Stimulated activated naive B cell treated with anti-CD40 and anti-IgM and Interleukin-4, amounts not matched to agents 10 μg/mL and 1 μg/mL and 100 μg/mL, for 72 hours (primary cell): ENCODE measurements around the gene HOXC4.

Experiments used
- ATAC-seq, 2 donors: fragments of 150-1000 bp; cut with Tn5 transposase; replicated peaks; 2 replicates each; pipeline ENCODE4 v1.10.0; 2021; ENCODE audit warnings: moderate library complexity in 1 of 2
- DNase-seq: peaks from one replicate; pipeline ENCODE4 v3.0.0; 2021
- H3K27ac Mint-ChIP-seq: one replicate; pipeline ENCODE4 v1.8.0; 2022; ENCODE audit warnings: mild to moderate bottlenecking, mixed read lengths
- H3K27me3 Mint-ChIP-seq, 2 donors: one replicate each; pipeline ENCODE4 v1.8.0; 2022; ENCODE audit warnings: mixed read lengths in 2 of 2
- H3K36me3 Mint-ChIP-seq, 2 donors: one replicate each; pipeline ENCODE4 v1.8.0; 2022; ENCODE audit warnings: mixed read lengths in 2 of 2, mild to moderate bottlenecking in 1 of 2
- H3K4me1 Mint-ChIP-seq, 2 donors: one replicate each; pipeline ENCODE4 v1.8.0; 2022; ENCODE audit warnings: mixed read lengths in 2 of 2, mild to moderate bottlenecking in 1 of 2
- H3K4me3 Mint-ChIP-seq, 2 donors: one replicate each; pipeline ENCODE4 v1.8.0; 2022; ENCODE audit warnings: mild to moderate bottlenecking in 2 of 2, mixed read lengths in 2 of 2, moderate library complexity in 1 of 2
- H3K9me3 Mint-ChIP-seq, 2 donors: one replicate each; pipeline ENCODE4 v1.8.0; 2022; ENCODE audit warnings: mixed read lengths in 2 of 2, mild to moderate bottlenecking in 1 of 2

Gene HOXC4

DNA sequence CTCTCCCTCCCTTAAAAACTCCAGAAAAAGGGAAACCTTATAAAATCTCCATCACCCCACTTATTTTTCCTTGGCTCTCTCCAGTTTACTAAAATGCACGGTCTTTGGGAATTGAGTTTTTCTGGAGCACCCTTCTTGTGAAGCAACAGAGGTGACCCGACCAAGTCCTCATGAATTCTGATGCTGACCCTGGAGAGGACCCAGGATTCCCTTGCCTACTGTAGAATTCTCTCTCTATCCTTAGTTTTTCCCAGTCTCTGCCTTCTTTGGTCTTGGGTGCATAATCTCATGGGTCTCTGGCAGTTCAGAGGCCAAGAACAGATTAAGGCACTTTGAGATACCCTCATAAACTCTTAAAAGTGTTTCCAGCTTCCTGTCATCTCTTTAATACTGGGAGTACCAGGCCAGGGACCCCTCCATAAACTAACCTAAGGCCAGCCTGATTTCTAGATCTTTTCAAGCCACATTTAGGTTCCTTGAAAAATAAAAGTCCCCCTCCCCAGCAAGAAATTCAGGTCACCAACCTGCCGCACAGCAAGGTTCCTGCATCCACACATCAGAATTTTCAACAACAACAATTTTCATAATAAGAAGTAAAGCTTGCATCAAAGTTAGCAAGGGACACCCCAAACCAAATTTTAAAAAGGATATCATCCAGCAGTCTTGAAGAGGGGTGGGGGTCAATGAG is 5.1 kb upstream of the HOXC4 start:
- H3K9me3 Mint-ChIP-seq: no peaks in the 10 kb centered on the region
- H3K27me3 Mint-ChIP-seq: peaks cover 92 to 100% of the 10 kb centered on the region in 2 donors
- ATAC-seq (no peak), DNase-seq (no peak)
- H3K4me1 Mint-ChIP-seq: peaks cover 28 to 53% of the 10 kb centered on the region in 2 donors
- no peaks in the 10 kb centered on the region for H3K36me3 Mint-ChIP-seq
- no peak overlapping the region for H3K4me3 Mint-ChIP-seq
- no peak overlapping the region for H3K27ac Mint-ChIP-seq

DNA sequence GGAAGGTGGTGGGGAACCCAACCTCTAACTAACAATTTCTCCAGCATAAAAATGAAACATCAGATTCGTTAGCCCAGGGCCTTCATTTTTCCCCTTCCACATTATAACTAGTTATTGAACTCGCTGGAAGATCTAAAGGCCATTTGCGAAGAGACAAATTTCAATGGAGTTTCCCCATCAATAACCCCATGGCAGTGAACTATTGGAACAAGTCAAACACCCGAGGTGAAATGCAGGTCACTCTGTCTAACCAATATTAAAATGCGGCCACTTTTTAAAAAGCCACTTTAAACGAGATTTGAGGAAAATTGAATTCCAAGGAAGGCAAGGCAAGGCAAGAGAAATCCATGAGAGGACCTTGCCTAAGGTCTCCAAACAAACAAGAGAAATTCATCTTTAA is 4.5 kb upstream of the HOXC4 start:
- no peak overlapping the region for H3K27ac Mint-ChIP-seq
- H3K27me3 Mint-ChIP-seq: peaks cover 86 to 100% of the 10 kb centered on the region in 2 donors
- ATAC-seq (no peak), DNase-seq (no peak)
- H3K9me3 Mint-ChIP-seq: no peaks in the 10 kb centered on the region
- no peak overlapping the region for H3K4me3 Mint-ChIP-seq
- no peaks in the 10 kb centered on the region for H3K36me3 Mint-ChIP-seq
- H3K4me1 Mint-ChIP-seq: peaks cover 28 to 58% of the 10 kb centered on the region in 2 donors

DNA sequence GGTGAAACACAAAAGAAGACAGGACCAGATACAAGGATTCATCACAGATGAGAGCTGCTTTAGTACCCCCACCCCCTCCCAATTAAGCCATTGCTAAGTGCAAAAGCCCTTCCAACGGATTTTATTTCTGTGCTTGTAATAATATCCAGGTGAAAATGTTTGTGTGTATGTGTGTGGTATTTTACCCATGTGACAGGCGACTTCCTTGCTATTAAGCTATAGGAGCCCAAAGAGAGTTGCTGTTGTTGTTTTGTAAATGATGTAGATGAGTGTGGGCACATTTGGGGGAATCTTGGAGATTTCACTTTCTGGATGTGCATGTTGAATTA is 3.2 kb upstream of the HOXC4 start:
- no peak for ATAC-seq
- DNase-seq: no peak
- peak overlapping the region; percentile 2 to 52 for H3K4me3 Mint-ChIP-seq
- peaks cover 83 to 96% of the 10 kb centered on the region in 2 donors for H3K27me3 Mint-ChIP-seq
- H3K9me3 Mint-ChIP-seq: no peaks in the 10 kb centered on the region
- no peak overlapping the region for H3K27ac Mint-ChIP-seq
- peaks cover 28 to 67% of the 10 kb centered on the region in 2 donors for H3K4me1 Mint-ChIP-seq
- no peaks in the 10 kb centered on the region for H3K36me3 Mint-ChIP-seq

DNA sequence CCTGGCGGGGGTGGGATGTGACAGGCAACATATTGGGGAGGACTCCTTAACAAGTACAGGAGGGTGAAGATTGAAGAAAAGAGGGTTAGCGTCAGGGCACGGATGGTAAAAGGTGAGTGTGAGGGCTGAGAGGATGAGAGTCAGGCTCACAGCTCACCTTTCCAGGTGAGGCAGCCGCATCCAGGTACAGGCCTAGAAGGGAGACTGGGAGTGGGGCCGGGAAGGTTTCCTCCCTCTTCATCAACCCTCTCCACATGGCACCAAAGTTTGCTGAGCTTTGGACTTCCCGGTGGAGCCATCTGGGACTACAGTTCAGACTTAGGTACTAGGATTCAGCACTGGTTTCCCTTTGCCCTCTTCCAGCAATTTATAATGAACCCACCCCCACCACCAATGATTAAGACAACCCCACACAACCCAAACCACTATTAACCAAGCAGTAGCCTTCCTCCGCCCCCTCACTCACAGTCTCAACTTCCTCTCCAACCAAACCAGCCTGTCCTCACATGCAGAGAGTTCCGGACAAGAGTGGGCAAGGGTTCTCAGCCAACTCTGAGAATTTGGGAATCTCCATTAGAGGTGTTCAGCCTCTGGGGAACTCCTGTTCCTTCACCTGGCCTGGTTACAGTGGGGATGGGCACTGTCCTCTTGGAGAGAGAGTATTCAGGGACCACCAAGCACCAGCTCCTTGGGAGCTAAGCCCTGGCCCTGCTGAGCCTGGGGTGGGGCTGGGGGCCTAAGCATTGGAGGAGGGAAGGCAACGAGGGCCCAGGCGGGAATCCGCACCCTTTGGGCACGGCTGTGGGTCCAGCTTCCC is 2.4 kb upstream of the HOXC4 start:
- Mint-ChIP-seq H3K9me3 (no peaks in the 10 kb centered on the region), H3K4me1 (peaks cover 28 to 67% of the 10 kb centered on the region in 2 donors), H3K4me3 (peak overlapping the region in 1 of 2 donors; percentile 12), H3K27ac (no peak overlapping the region), H3K36me3 (no peaks in the 10 kb centered on the region), H3K27me3 (peaks cover 83 to 93% of the 10 kb centered on the region in 2 donors)
- ATAC-seq (no peak), DNase-seq (no peak)

DNA sequence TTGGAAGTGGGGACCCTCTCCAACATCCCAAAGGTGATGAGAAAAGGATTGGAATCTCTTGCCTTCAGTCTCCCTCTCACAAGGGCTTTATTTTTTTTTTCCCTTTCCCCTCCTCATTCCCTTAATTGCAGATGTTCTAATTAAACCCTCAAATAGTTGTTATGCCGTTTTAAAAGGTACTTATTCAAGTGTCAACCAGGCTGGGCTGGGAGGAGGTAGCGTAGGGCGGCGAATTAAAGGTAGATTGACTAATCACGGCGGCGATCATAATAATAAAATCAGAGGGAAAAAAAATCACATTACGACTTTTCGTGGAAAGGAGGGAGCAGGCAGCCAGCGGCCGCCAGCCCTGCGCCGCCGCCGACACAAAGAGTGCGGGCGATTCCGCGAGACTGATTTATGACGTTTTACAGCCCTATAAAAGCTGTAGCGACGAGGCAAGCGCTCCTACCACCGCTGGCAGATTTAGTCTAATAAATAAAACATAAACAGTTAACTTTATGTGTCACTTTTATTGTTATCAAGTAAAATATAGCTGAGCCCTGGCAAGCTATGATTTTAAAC is 1.7 kb upstream of the HOXC4 start:
- H3K27me3 Mint-ChIP-seq: peaks cover 79 to 92% of the 10 kb centered on the region in 2 donors

DNA sequence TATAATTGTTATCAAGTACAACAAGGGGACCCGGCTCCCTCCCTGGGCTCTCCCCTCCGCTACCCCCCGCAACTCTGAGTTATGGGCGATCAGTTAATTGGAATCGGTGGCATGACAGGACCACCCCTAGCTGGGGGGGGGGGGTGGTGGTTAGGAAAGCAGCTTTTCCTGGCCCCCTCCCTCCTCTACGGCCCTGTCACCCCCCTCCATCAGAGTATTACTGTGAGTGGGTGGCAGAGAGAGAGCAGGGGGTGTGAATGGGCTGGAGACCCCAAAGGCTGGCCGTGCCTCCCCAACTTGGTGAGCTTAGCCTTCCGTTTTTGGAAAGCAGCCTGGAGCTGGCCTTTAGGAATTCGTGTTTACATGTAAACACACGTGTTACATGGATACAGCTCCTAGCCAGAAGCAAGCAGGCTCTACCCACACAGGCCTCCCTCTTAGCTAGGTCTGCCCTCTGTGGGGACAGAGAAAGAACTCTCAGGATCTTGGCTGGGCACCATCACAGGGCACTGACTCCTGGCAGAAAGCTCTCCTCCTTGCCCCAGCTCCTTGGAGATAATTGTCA is 1.1 kb upstream of the HOXC4 start:
- DNase-seq (no peak), ATAC-seq (peak in 1 of 2 donors; percentile 16)
- Mint-ChIP-seq H3K36me3 (no peaks in the 10 kb centered on the region), H3K9me3 (no peaks in the 10 kb centered on the region), H3K27ac (peak overlapping the region; percentile 89), H3K4me1 (peaks cover 26 to 56% of the 10 kb centered on the region in 2 donors), H3K4me3 (peak overlapping the region; percentile 85 to 86), H3K27me3 (peaks cover 78 to 92% of the 10 kb centered on the region in 2 donors)

More for the DNA sequence above, 1.7 kb upstream of the HOXC4 start:
- Mint-ChIP-seq H3K27ac (peak overlapping the region; percentile 7), H3K9me3 (no peaks in the 10 kb centered on the region), H3K4me1 (peaks cover 27 to 61% of the 10 kb centered on the region in 2 donors), H3K4me3 (peak overlapping the region; percentile 2 to 26), H3K36me3 (no peaks in the 10 kb centered on the region)
- DNase-seq (no peak), ATAC-seq (no peak)

DNA sequence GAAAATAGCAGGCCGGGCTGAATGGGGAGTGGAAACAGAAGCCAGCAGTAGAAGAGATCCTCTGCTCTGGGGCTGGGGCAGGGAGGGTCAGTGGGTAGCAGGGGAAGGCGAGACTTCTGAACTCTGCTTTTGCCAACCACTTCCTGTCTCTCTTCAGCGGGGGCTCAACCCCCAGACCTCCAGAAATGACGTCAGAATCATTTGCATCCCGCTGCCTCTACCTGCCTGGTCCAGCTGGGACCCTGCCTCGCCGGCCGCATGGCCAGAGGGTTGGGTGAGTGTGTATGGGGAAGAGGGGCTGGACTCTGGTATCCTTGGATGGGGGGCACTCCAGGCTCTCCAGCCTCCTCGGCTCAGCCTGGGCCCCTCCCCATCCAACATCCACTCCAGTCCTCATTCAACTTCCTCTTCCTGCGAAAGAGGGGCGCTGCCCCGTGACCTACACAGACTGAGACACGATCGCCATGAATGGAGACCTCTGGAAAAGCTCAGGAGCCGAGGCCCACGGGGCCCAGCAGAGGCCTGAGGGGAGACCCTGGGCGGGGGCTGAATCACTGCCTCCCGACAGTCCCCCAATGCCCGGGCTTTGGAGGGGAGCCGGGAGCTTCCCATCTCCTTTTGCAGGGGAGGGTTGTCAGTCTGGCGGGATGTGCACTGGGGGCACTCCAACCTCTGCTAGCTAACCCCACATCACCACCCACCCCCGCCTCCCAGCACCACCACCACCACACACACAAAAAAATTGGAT is 458 bp upstream of the HOXC4 start:
- DNase-seq: peak; percentile 27
- peaks cover 23 to 52% of the 10 kb centered on the region in 2 donors for H3K4me1 Mint-ChIP-seq
- H3K27me3 Mint-ChIP-seq: peaks cover 76 to 92% of the 10 kb centered on the region in 2 donors

DNA sequence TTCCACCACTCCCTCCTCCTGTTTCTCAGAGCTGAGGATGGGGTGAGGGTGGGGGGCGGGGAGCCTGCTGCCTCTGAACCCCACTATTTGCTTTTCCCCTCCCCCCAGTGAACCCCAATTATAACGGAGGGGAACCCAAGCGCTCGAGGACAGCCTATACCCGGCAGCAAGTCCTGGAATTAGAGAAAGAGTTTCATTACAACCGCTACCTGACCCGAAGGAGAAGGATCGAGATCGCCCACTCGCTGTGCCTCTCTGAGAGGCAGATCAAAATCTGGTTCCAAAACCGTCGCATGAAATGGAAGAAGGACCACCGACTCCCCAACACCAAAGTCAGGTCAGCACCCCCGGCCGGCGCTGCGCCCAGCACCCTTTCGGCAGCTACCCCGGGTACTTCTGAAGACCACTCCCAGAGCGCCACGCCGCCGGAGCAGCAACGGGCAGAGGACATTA is 1.1 kb downstream of the HOXC4 start:
- peaks cover 0 to 1% of the 10 kb centered on the region in 2 donors for H3K36me3 Mint-ChIP-seq
- H3K4me3 Mint-ChIP-seq: peak overlapping the region; percentile 85 to 86
- peak overlapping the region; percentile 77 for H3K27ac Mint-ChIP-seq
- peaks cover 75 to 92% of the 10 kb centered on the region in 2 donors for H3K27me3 Mint-ChIP-seq
- peaks cover 24 to 55% of the 10 kb centered on the region in 2 donors for H3K4me1 Mint-ChIP-seq
- H3K9me3 Mint-ChIP-seq: no peaks in the 10 kb centered on the region
- ATAC-seq: no peak
- no peak for DNase-seq

More for the DNA sequence above, 458 bp upstream of the HOXC4 start:
- Mint-ChIP-seq H3K36me3 (no peaks in the 10 kb centered on the region), H3K4me3 (peak overlapping the region; percentile 85 to 86), H3K27ac (peak overlapping the region; percentile 89), H3K9me3 (no peaks in the 10 kb centered on the region)
- peak; percentile 77 for ATAC-seq

DNA sequence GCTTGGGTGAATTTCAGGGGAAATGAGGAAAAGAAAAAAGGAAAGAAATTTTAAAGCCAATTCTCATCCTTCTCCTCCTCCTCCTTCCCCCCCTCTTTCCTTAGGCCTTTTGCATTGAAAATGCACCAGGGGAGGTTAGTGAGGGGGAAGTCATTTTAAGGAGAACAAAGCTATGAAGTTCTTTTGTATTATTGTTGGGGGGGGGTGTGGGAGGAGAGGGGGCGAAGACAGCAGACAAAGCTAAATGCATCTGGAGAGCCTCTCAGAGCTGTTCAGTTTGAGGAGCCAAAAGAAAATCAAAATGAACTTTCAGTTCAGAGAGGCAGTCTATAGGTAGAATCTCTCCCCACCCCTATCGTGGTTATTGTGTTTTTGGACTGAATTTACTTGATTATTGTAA is 1.9 kb downstream of the HOXC4 start:
- DNase-seq: no peak
- no peak overlapping the region for H3K27ac Mint-ChIP-seq

DNA sequence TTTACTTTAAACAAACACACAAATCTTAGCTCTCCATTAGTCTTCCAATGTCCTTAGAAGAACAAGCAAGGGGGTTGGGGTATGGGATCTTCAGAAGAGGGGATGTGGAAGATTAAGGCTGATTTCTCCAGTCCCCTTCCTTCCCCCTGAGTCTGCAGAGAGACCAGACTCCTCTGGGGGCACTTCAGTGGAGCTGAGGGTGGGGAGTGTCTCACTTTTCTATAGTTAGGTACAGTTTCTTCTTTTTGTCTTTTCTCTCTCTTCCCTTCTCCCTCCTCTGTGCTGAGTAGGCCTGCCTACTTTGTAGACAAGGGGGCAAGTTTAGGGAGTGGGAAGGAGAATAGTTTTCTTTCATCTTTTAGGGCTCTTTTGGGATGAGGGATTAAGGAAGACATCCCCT is 2.5 kb downstream of the HOXC4 start:
- DNase-seq: no peak
- H3K27ac Mint-ChIP-seq: no peak overlapping the region
- no peaks in the 10 kb centered on the region for H3K9me3 Mint-ChIP-seq
- H3K36me3 Mint-ChIP-seq: peaks cover 0 to 2% of the 10 kb centered on the region in 2 donors
- no peak overlapping the region for H3K4me3 Mint-ChIP-seq
- peaks cover 18 to 45% of the 10 kb centered on the region in 2 donors for H3K4me1 Mint-ChIP-seq
- H3K27me3 Mint-ChIP-seq: peaks cover 75 to 91% of the 10 kb centered on the region in 2 donors
- ATAC-seq: no peak

More for the DNA sequence above, 1.9 kb downstream of the HOXC4 start:
- H3K4me3 Mint-ChIP-seq: no peak overlapping the region
- no peaks in the 10 kb centered on the region for H3K9me3 Mint-ChIP-seq
- H3K4me1 Mint-ChIP-seq: peaks cover 22 to 50% of the 10 kb centered on the region in 2 donors
- H3K36me3 Mint-ChIP-seq: peaks cover 0 to 2% of the 10 kb centered on the region in 2 donors
- H3K27me3 Mint-ChIP-seq: peaks cover 75 to 92% of the 10 kb centered on the region in 2 donors
- ATAC-seq: no peak

DNA sequence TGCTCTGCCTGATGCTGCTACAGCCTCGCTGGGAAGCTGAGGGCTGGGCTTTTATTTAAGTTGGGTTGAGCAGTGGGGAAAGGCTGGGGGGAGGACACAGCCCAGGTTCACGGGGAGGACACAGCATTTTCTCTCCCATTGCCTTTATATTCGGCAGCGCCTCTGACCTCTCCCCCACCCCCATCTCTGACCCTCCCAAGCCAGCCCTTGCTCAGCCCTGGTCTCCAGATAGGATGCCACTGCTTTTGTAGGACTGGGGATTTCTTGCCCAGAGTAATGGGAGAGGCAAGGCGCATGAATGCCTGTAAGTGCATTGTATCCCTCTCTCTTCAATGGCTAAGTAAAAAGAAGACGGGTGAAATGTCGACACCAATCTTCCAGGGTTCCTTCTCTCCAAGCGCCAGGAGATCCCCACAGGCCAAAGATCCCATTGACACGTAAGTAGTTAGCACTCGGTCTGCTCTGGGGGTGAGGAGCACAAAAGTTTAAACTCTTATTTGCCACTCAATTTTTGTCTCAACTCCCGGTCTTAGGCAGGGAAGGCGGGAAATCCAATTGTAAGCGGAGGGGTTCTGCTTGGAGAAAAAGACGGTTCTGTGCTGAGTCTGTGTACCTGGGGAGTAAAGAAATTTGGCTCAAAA is 4.6 kb downstream of the HOXC4 start:
- Mint-ChIP-seq H3K4me1 (peaks cover 4 to 23% of the 10 kb centered on the region in 2 donors), H3K27me3 (peaks cover 77 to 91% of the 10 kb centered on the region in 2 donors), H3K27ac (no peak overlapping the region), H3K9me3 (no peaks in the 10 kb centered on the region), H3K36me3 (peaks cover 0 to 2% of the 10 kb centered on the region in 2 donors), H3K4me3 (no peak overlapping the region)
- no peak for ATAC-seq
- no peak for DNase-seq

DNA sequence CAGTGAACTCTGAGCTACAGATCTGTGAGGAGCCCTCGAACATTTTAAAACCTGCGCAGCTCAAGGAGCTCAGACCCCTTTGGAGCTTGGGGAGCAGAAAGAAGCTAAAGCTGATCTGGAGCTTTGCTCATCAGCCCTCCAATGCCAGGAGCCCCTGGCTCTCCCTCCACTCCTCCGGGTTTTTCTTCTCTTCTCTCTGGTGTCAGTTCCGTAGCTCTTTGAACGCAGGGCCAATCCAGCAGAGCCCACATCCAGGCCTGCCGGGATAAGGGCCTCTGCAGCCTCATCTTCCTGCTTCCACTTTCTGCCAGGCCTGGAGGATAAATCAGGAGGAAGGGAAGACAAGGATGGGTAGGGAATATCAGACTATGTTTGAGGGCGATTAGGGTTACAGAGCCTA is 6.0 kb downstream of the HOXC4 start:
- Mint-ChIP-seq H3K9me3 (no peaks in the 10 kb centered on the region), H3K27ac (peak overlapping the region; percentile 44), H3K4me3 (no peak overlapping the region), H3K4me1 (peaks cover 2 to 9% of the 10 kb centered on the region in 2 donors), H3K27me3 (peaks cover 81 to 83% of the 10 kb centered on the region in 2 donors), H3K36me3 (peaks cover 0 to 2% of the 10 kb centered on the region in 2 donors)
- ATAC-seq: no peak
- DNase-seq: no peak
